Bronchus fibroblast of lung (primary cell): ENCODE results near the gene PCSK1. TPM values are rescaled to one million over a fixed set of nuclear protein-coding genes. Genes with fewer than 3 reads are reported as not detected.

Experiments
- total RNA-seq: library from RNA; depleted of rRNA; stranded (reverse); fragments of >200 nt; gene quantifications from 2 replicates; pipeline ENCODE4 v1.2.3, GENCODE V29; 2015

PCSK1 gene
- under 0.01 TPM in 1 of 2 replicates, not detected in the other for total RNA-seq

DNA sequence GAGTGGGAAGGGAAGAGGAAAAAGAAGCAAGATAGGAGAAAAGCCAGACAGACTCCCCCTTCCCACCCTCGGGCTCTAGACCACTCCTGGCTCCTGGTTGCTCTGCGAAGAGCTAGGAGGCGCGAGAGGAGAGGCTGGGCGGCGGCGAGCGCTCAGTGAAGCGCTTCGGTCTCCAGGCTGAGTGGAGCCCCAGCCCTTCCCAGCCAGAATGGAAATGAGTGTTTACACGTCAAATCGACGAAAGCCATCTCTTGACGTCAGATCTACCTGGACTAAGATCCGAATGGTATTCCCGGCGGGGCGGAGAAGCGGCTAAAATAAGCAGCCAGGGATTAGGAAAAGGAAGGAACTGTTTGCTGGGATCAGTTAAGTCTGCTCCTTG is at the start of gene PCSK1:
Gene PCSK1 (minus strand): TSS at position 183 of the 382 bp plus-strand sequence. CDS start 206 bp downstream, outside the sequence.

Other genes with a start within 250 kb of the PCSK1 start
- gene CAST, start 229.1 kb upstream of the PCSK1 start, total RNA-seq: 103 and 136 TPM in 2 replicates